Cardiac muscle cell (in vitro differentiated cells and primary cell): ENCODE results near the gene DBF4. TPM values are rescaled to one million over a fixed set of nuclear protein-coding genes. Genes with fewer than 3 reads are reported as not detected.
"Not testable (repeated sequence)": the region's sequence is repeated elsewhere in the genome, so short reads cannot be mapped to it uniquely, and the experiment has no call there.

Source experiments
- DNase-seq, 2 donors: peaks; one replicate each; pipeline versions ENCODE4 v3.0.0 to v3.0.0-alpha.2; 2010 to 2017; ENCODE audit warnings: low read depth in 1 of 2, low spot score in 1 of 2
- H3K27ac ChIP-seq: fragments of 200-600 bp; sonication (generic); 2 replicates; pipeline ENCODE4 v1.5.1; 2016
- H3K27me3 ChIP-seq: fragments of 200-600 bp; sonication (generic); 2 replicates; pipeline ENCODE4 v1.6.0; 2016; ENCODE audit warnings: control low read depth
- H3K36me3 ChIP-seq: fragments of 200-600 bp; sonication (generic); 2 replicates; pipeline ENCODE4 v1.5.1; 2016; ENCODE audit warnings: control low read depth
- H3K4me1 ChIP-seq: fragments of 200-600 bp; sonication (generic); 2 replicates; pipeline ENCODE4 v1.8.1; 2017; ENCODE audit warnings: low read depth, mild to moderate bottlenecking, mixed run types
- H3K4me3 ChIP-seq: fragments of 200-600 bp; sonication (generic); 2 replicates; pipeline ENCODE4 v1.5.1; 2016; ENCODE audit warnings: mild to moderate bottlenecking
- H3K9me3 ChIP-seq: fragments of 200-600 bp; sonication (generic); 2 replicates; pipeline ENCODE4 v1.5.1; 2017; ENCODE audit warnings: low read depth, mild to moderate bottlenecking, control low read depth
- polyA plus RNA-seq: library from polyadenylated mRNA; unstranded; fragments of >200 nt; fragmentation: Nextera tagmentation; extraction: Ambion mirVana; gene quantifications from 2 replicates; pipeline ENCODE4 v1.2.1, GENCODE V29; 2016
- total RNA-seq: library from RNA; depleted of rRNA; stranded (reverse); fragments of >200 nt; gene quantifications from 2 replicates; pipeline ENCODE4 v1.2.3, GENCODE V29; 2016
- TF ChIP-seq, protein P1 (sequence below): IDR thresholded peaks from 2 replicates; pipeline ENCODE4 v1.5.1; 2012; ENCODE audit warnings: low read depth, mild to moderate bottlenecking, low read length

DBF4 gene
- total and polyA plus RNA-seq, 2 experiments from 2014 or later: 18.1 to 29.4 TPM

DNA sequence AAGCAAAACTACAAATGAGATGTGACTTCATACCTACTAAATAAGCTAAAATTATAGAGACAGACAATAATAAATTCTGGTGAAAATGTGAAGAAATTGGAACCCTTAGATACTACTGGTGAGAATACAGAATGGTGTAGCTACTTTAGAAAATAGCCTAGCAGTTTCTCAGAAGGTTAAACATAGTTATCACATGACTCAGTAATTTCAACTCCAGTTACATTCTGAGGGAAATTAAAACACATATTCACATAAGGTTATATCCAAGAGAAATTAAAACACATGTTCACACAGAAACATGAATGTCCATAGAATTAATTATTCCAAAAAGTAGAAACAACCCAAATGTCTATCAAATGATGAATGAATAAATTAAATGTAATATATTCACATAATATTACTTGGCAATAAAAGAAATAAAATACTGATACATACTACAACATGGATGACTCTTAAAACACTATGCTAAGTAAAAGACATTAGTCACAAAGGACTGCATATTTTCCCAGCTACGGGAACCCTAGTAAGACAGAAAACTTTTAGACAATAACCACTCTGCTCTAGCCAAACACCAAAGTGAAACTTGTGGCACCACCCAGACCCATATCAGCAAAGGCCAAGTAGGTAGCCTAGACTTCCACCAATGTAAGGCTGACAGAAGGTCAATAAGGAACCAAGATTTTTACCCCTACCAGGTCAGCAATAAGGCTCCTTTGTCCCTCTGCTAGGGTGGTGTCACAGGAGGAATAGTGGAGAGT, 25.3 kb upstream of the DBF4 start:
- H3K9me3 ChIP-seq: no peaks in the 10 kb centered on the region
- H3K36me3 ChIP-seq: peaks cover 13% of the 10 kb centered on the region
- TF ChIP-seq, protein P1, sequence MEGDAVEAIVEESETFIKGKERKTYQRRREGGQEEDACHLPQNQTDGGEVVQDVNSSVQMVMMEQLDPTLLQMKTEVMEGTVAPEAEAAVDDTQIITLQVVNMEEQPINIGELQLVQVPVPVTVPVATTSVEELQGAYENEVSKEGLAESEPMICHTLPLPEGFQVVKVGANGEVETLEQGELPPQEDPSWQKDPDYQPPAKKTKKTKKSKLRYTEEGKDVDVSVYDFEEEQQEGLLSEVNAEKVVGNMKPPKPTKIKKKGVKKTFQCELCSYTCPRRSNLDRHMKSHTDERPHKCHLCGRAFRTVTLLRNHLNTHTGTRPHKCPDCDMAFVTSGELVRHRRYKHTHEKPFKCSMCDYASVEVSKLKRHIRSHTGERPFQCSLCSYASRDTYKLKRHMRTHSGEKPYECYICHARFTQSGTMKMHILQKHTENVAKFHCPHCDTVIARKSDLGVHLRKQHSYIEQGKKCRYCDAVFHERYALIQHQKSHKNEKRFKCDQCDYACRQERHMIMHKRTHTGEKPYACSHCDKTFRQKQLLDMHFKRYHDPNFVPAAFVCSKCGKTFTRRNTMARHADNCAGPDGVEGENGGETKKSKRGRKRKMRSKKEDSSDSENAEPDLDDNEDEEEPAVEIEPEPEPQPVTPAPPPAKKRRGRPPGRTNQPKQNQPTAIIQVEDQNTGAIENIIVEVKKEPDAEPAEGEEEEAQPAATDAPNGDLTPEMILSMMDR: no peak
- H3K4me3 ChIP-seq: no peak overlapping the region
- no peak for DNase-seq
- H3K4me1 ChIP-seq: no peaks in the 10 kb centered on the region
- H3K27ac ChIP-seq: no peak overlapping the region
- no peaks in the 10 kb centered on the region for H3K27me3 ChIP-seq

DNA sequence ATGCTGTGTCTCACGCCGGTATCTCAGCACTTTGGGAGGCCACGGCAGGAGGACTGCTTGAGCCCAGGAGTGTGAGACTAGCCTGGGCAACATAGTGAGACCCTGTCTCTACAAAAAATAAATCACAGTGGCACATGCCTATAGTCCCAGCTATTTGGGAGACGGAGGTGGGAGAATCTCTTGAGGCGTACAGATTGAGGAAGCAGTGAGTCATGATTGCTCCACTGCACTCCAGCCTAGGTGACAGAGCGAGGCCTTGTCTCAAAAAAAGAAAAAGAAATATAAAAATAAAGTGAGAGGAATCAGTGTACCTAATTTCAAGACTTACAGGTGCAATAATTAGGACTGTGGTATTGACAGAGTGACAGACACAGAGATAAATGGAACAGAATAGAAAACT, 24.0 kb upstream of the DBF4 start:
- Histone ChIP-seq H3K4me1 (no peaks in the 10 kb centered on the region), H3K27ac (no peak overlapping the region), H3K27me3 (no peaks in the 10 kb centered on the region), H3K36me3 (peaks cover 7% of the 10 kb centered on the region), H3K9me3 (no peaks in the 10 kb centered on the region), H3K4me3 (no peak overlapping the region)
- TF ChIP-seq, protein P1: no peak
- DNase-seq: no peak

- Histone ChIP-seq H3K36me3 (peaks cover 14% of the 10 kb centered on the region), H3K9me3 (no peaks in the 10 kb centered on the region), H3K4me1 (no peaks in the 10 kb centered on the region), H3K4me3 (no peak overlapping the region), H3K27ac (no peak overlapping the region), H3K27me3 (no peaks in the 10 kb centered on the region)
- peak in 1 of 2 donors; percentile 23 for DNase-seq
- TF ChIP-seq, protein P1: no peak
These were observed 22.9 kb upstream of the DBF4 start for GRCh38 chr7:87853237-87853864.

GRCh38 chr7:87858417-87859100, 17.7 kb upstream of the DBF4 start:
- TF ChIP-seq, protein P1: no peak
- Histone ChIP-seq H3K27ac (no peak overlapping the region), H3K9me3 (no peaks in the 10 kb centered on the region), H3K4me1 (no peaks in the 10 kb centered on the region), H3K36me3 (peaks cover 12% of the 10 kb centered on the region), H3K4me3 (no peak overlapping the region), H3K27me3 (no peaks in the 10 kb centered on the region)
- no peak for DNase-seq

DNA sequence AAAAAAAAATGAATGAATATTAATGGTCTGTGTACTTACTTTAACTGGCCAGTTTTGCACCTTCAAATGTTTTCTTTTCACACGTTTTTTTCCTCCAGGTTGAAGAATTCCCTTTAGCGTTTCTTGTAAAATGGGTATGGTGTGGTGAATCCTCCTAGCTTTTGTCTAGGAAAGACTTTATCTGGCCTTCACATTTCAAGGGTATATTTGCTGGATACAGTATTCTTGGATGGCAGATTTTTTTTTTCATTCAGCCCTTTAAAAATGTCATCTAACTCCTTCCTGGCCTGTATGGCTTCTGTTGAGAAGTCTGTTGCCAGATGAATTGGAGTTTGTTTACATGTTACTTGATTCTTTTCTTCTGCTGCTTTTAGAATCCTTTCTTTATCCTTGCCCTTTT, 10.2 kb upstream of the DBF4 start:
- no peak overlapping the region for H3K27ac ChIP-seq
- TF ChIP-seq, protein P1: no peak
- no peak overlapping the region for H3K4me3 ChIP-seq
- H3K9me3 ChIP-seq: no peaks in the 10 kb centered on the region
- DNase-seq: no peak
- no peaks in the 10 kb centered on the region for H3K27me3 ChIP-seq
- no peaks in the 10 kb centered on the region for H3K4me1 ChIP-seq
- H3K36me3 ChIP-seq: no peaks in the 10 kb centered on the region

DNA sequence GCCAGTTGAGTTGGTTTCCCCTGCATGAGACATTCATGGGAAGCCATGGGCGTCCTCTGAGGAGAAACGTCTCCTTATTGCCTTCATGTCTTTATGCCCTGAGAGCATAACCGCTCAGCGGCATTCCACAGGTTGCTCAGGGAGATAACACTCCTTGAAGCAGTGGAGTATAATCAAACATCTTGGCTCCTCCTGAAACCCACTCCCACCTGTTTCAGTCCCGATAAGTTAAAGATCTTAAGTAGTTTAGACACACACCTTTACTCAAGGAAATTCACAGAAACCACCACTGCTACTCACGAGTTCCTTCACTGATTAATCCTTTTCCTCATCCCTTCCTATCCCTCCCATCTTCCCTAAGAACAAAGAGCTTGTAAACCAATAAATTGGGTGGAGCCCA, 9.8 kb upstream of the DBF4 start:
- not testable (repeated sequence) for H3K4me1 ChIP-seq, H3K4me3 ChIP-seq, H3K27ac ChIP-seq, H3K36me3 ChIP-seq, H3K27me3 ChIP-seq, H3K9me3 ChIP-seq, DNase-seq
